AG04450 (cell line): ENCODE data around the gene ACTL9. TPM values are rescaled to one million over a fixed set of nuclear protein-coding genes. Genes with fewer than 3 reads are reported as not detected.

Experiments
- CTCF ChIA-PET: fragments of 300-600, 350-600 bp; formaldehyde crosslinking; extraction: SDS; loops from one replicate; lab custom pipeline; 2022; ENCODE audit warnings: antibody characterized with exemption, inconsistent platforms; lab: Charles Lee
- POLR2A ChIA-PET: fragments of 350-600 bp; formaldehyde crosslinking; extraction: SDS; loops from one replicate; lab custom pipeline; 2021; ENCODE audit warnings: antibody characterized with exemption, inconsistent platforms; lab: Yijun Ruan, JAX
- DNase-seq: peaks from one replicate; pipeline ENCODE4 v3.0.0-alpha.2; 2011; ENCODE audit warnings: low read depth, low spot score
- H3K27ac ChIP-seq: one replicate; pipeline ENCODE4 v1.5.1; 2012; ENCODE audit warnings: low read depth, low read length, control low read depth
- H3K27me3 ChIP-seq: one replicate; pipeline ENCODE4 v1.6.0; 2012; ENCODE audit warnings: low read length; ENCODE audit not compliant: control insufficient read depth, insufficient read depth
- H3K4me3 ChIP-seq: 2 replicates; pipeline ENCODE4 v1.5.1; 2011; ENCODE audit warnings: mild to moderate bottlenecking, low read depth, low read length, control low read depth
- H3K9me3 ChIP-seq: 2 replicates; pipeline ENCODE4 v1.5.1; 2012; ENCODE audit warnings: low read length; ENCODE audit not compliant: control insufficient read depth, insufficient read depth
- CTCF ChIP-seq: IDR thresholded peaks from 2 replicates; pipeline ENCODE4 v1.5.1; 2011; ENCODE audit warnings: low read depth, low read length, control low read depth, inconsistent platforms
- polyA plus RNA-seq: library from polyadenylated mRNA; depleted of rRNA; stranded (reverse); fragments of >200 nt; gene quantifications from 2 replicates; pipeline ENCODE4 v1.2.3, GENCODE V29; 2011

Gene ACTL9
- polyA plus RNA-seq, 1 experiment: not detected

- H3K4me3 ChIP-seq: no peak overlapping the region
- H3K9me3 ChIP-seq: peaks cover 59% of the 10 kb centered on the region
- no peak overlapping the region for H3K27ac ChIP-seq
- ChIA-PET POLR2A (no interaction called here), CTCF (no interaction called here)
- DNase-seq: no peak
- H3K27me3 ChIP-seq: no peaks in the 10 kb centered on the region
- no peak for TF ChIP-seq CTCF
Observed at GRCh38 chr19:8695911-8696310, 2.7 kb downstream of the ACTL9 start.

- ChIA-PET POLR2A (no interaction called here), CTCF (interaction anchor here (0.5 kb wide), 1 partner anchor 54 kb away, joined by 3 read pairs; no protein-coding TSS in a partner anchor)
- no peaks in the 10 kb centered on the region for H3K27me3 ChIP-seq
- no peak overlapping the region for H3K4me3 ChIP-seq
- TF ChIP-seq CTCF: no peak
- H3K9me3 ChIP-seq: peaks cover 59% of the 10 kb centered on the region
- no peak overlapping the region for H3K27ac ChIP-seq
- DNase-seq: no peak
Observed at GRCh38 chr19:8695501-8695900, 3.1 kb downstream of the ACTL9 start.

GRCh38 chr19:8690753-8691539, 7.6 kb downstream of the ACTL9 start:
- no peak for DNase-seq
- Histone ChIP-seq H3K27me3 (no peaks in the 10 kb centered on the region), H3K9me3 (peaks cover 32% of the 10 kb centered on the region), H3K4me3 (no peak overlapping the region), H3K27ac (no peak overlapping the region)
- TF ChIP-seq CTCF: no peak
- ChIA-PET POLR2A (no interaction called here), CTCF (no interaction called here)

- TF ChIP-seq CTCF: no peak
- H3K27me3 ChIP-seq: no peaks in the 10 kb centered on the region
- peaks cover 26% of the 10 kb centered on the region for H3K9me3 ChIP-seq
- no peak overlapping the region for H3K27ac ChIP-seq
- H3K4me3 ChIP-seq: no peak overlapping the region
- ChIA-PET POLR2A (no interaction called here), CTCF (no interaction called here)
- DNase-seq: no peak
Observed at GRCh38 chr19:8688930-8689329, 9.7 kb downstream of the ACTL9 start.

- DNase-seq: no peak
- Histone ChIP-seq H3K27ac (no peak overlapping the region), H3K9me3 (peaks cover 21% of the 10 kb centered on the region), H3K27me3 (no peaks in the 10 kb centered on the region), H3K4me3 (no peak overlapping the region)
- no peak for TF ChIP-seq CTCF
- ChIA-PET POLR2A (no interaction called here), CTCF (no interaction called here)
Observed at GRCh38 chr19:8686549-8686948, 12.0 kb downstream of the ACTL9 start.
